Fibroblast of lung (primary cell): ENCODE results near the gene CRABP2.

Experiments used
- EZH2 ChIP-seq: IDR thresholded peaks from 2 replicates; pipeline ENCODE4 v1.5.1; 2012; ENCODE audit warnings: low read length, control low read depth, mild to moderate bottlenecking; ENCODE audit errors: missing control alignments
- TF ChIP-seq, protein P1 (sequence below), 2 donors: IDR thresholded peaks in 1 of 2; conservative IDR thresholded peaks in 1 of 2; 1 replicate in 1 of 2; 2 replicates in 1 of 2; pipeline ENCODE4 v1.5.1; 2011 to 2012; ENCODE audit warnings: low read length in 2 of 2, control low read depth in 1 of 2, inconsistent platforms in 1 of 2, low read depth in 1 of 2, mild to moderate bottlenecking in 1 of 2

DNA sequence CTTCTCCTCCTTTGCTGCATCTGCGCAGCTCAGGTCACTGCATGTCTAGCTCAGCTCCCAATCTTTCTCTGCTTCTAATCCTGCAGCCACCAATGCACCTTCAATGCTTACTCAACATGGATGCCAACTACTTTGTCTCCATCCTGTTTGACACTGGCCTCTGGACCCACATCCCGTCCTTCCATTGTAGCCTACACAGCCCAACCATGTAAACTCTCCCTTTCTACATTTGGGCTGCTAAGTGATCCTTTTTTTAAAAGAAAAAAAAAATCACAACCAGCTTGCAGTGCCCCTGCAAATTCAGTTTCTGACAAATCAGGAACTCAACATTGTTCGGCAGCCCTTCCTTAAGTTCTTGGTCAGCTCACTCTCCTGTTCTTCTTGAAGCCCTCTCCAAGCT lies 9.4 kb upstream of the CRABP2 start:
- TF ChIP-seq, protein P1, sequence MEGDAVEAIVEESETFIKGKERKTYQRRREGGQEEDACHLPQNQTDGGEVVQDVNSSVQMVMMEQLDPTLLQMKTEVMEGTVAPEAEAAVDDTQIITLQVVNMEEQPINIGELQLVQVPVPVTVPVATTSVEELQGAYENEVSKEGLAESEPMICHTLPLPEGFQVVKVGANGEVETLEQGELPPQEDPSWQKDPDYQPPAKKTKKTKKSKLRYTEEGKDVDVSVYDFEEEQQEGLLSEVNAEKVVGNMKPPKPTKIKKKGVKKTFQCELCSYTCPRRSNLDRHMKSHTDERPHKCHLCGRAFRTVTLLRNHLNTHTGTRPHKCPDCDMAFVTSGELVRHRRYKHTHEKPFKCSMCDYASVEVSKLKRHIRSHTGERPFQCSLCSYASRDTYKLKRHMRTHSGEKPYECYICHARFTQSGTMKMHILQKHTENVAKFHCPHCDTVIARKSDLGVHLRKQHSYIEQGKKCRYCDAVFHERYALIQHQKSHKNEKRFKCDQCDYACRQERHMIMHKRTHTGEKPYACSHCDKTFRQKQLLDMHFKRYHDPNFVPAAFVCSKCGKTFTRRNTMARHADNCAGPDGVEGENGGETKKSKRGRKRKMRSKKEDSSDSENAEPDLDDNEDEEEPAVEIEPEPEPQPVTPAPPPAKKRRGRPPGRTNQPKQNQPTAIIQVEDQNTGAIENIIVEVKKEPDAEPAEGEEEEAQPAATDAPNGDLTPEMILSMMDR (conservative IDR thresholded peaks at IDR 0.05 in 1 of 2, IDR thresholded peaks at IDR 0.05 in 1 of 2; ENCODE audit: low read depth in 1 of 2, low read length in 2 of 2) = no peak
- no peak for TF ChIP-seq EZH2
